ENCODE measurements around the gene EPAS1. TPM values are rescaled to one million over a fixed set of nuclear protein-coding genes. Genes with fewer than 3 reads are reported as not detected.

EPAS1 gene
- total RNA-seq, 1 experiment from 2014 or later = 127 TPM

DNA sequence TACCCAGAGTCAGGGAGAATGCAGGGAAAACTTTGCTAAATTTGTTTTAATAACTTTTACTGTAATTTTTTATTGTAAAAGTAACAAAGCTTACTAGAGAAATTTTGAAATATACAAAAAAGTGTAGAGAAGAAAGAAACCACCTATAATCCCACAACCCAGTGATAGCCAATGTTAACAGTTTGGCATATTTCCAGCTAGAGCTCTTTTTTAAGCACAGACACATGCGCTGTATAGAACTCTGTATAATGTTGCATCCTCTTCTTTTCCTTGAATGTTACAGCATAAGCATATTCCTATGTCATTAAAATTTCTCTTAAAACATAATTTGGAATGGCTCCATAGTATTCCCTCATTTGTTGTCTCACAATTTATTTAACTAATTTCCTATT, 37.4 kb upstream of the EPAS1 start:
- H3K27ac ChIP-seq = no peak overlapping the region
- intact Hi-C loops (cut with micrococcal nuclease; ENCODE audit: unreplicated experiment) = no loop called here
- no peaks in the 10 kb centered on the region for H3F3A ChIP-seq (ENCODE audit: insufficient read depth, low read depth)
- no peaks in the 10 kb centered on the region for H3K36me3 ChIP-seq (ENCODE audit: low read depth)
- TF ChIP-seq, protein P1, sequence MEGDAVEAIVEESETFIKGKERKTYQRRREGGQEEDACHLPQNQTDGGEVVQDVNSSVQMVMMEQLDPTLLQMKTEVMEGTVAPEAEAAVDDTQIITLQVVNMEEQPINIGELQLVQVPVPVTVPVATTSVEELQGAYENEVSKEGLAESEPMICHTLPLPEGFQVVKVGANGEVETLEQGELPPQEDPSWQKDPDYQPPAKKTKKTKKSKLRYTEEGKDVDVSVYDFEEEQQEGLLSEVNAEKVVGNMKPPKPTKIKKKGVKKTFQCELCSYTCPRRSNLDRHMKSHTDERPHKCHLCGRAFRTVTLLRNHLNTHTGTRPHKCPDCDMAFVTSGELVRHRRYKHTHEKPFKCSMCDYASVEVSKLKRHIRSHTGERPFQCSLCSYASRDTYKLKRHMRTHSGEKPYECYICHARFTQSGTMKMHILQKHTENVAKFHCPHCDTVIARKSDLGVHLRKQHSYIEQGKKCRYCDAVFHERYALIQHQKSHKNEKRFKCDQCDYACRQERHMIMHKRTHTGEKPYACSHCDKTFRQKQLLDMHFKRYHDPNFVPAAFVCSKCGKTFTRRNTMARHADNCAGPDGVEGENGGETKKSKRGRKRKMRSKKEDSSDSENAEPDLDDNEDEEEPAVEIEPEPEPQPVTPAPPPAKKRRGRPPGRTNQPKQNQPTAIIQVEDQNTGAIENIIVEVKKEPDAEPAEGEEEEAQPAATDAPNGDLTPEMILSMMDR (conservative IDR thresholded peaks at IDR 0.05) = no peak
- H3K9me3 ChIP-seq (ENCODE audit: insufficient read depth, low read depth) = no peaks in the 10 kb centered on the region
- ChIA-PET POLR2A (ENCODE audit: unreplicated experiment) (no interaction called here), CTCF (interaction anchor here (0.6 kb wide), 1 partner anchor 205 kb away, joined by 10 read pairs; no protein-coding TSS in a partner anchor)
- no peaks in the 10 kb centered on the region; the same call in 1 of the 2 replicates for H3K9me2 ChIP-seq (ENCODE audit: insufficient read depth)
- H2AFZ ChIP-seq = no peak overlapping the region
- DNase-seq = no peak
- no TSS peak for BruUV-seq (replicated peaks)
- no peaks in the 10 kb centered on the region for H3K27me3 ChIP-seq (ENCODE audit: insufficient read depth, low read depth)
- H3K4me2 ChIP-seq = no peak overlapping the region
- no peaks in the 10 kb centered on the region for H3K79me2 ChIP-seq (ENCODE audit: low read depth)
- H4K20me1 ChIP-seq (ENCODE audit: insufficient read depth) = no peaks in the 10 kb centered on the region
- no peak overlapping the region for H3K4me3 ChIP-seq
- no peaks in the 10 kb centered on the region for H3K4me1 ChIP-seq (replicated peaks; ENCODE audit: insufficient read depth)

DNA sequence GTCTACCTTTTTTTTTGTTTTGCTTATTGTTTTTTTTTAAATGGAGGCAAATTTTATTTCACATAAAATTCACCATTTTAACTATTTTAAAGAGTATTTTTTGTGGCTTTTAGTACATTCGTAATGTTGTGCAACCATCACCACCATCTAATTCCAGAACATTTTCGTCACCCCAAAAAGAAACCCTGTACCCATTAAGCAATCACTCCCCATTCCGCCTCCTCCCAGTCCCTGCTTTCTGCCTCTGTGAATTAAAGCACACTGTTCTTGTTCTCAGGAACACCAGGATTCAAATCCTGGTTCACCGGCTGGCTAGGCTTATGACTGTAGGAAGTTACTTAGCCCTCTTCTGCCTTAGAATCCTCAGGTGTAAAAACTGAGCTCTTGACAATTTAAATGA, 36.9 kb upstream of the EPAS1 start:
- no peak for TF ChIP-seq EZH2 (IDR thresholded peaks at IDR 0.05; ENCODE audit: low read depth)
- TF ChIP-seq, protein P1 (conservative IDR thresholded peaks at IDR 0.05) = no peak
- Histone ChIP-seq H3F3A (ENCODE audit: insufficient read depth, low read depth) (no peaks in the 10 kb centered on the region), H3K36me3 (ENCODE audit: low read depth) (no peaks in the 10 kb centered on the region), H2AFZ (no peak overlapping the region), H3K27ac (no peak overlapping the region), H3K4me3 (no peak overlapping the region), H3K9me3 (ENCODE audit: insufficient read depth, low read depth) (no peaks in the 10 kb centered on the region), H4K20me1 (ENCODE audit: insufficient read depth) (no peaks in the 10 kb centered on the region), H3K79me2 (ENCODE audit: low read depth) (no peaks in the 10 kb centered on the region), H3K4me1 (replicated peaks; ENCODE audit: insufficient read depth) (no peaks in the 10 kb centered on the region), H3K4me2 (no peak overlapping the region), H3K9me2 (ENCODE audit: insufficient read depth) (no peaks in the 10 kb centered on the region; the same call in 1 of the 2 replicates), H3K27me3 (ENCODE audit: insufficient read depth, low read depth) (no peaks in the 10 kb centered on the region)
- intact Hi-C loops (cut with micrococcal nuclease; ENCODE audit: unreplicated experiment) = no loop called here
- CTCF ChIA-PET = interaction anchor here (0.6 kb wide), 1 partner anchor 205 kb away, joined by 10 read pairs; no protein-coding TSS in a partner anchor
- DNase-seq = no peak
- POLR2A ChIA-PET (ENCODE audit: unreplicated experiment) = no interaction called here
- BruUV-seq (replicated peaks) = no TSS peak

DNA sequence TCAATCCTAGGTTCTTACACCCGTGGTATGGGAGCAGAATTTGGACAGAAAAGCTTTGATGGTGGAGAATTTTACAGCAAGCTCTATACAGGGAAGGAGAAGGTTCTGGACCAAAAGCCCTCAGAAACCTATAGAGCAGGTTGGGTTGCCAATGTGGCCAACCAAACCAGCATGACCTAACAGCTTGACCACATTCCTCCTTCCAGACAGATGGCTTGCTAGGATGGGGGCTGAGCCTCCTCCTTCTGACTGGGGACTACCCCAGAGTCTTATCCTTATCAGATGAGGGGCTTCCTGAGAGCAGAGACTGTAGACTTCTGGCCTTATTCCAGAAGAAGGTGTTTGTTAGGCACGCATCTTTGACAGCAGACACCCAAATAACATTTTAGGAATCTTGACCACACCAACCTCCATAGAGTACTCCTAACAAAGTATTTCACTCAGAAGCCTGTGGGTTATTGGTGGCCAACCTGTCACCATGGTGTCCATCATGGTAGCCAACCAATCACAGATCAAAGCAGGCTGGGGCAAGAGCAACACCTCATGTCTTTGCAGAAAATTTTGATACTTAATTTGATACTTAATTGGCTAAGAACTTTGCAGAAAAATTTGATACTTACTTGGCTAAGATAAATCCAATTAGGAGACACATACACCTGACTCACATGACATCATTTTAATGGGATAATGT, 34.8 kb upstream of the EPAS1 start:
- no TSS peak for BruUV-seq (replicated peaks)
- Histone ChIP-seq H3K9me2 (ENCODE audit: insufficient read depth) (no peaks in the 10 kb centered on the region; the same call in 1 of the 2 replicates), H3K4me2 (no peak overlapping the region), H3K27me3 (ENCODE audit: insufficient read depth, low read depth) (no peaks in the 10 kb centered on the region), H4K20me1 (ENCODE audit: insufficient read depth) (no peaks in the 10 kb centered on the region), H3K36me3 (ENCODE audit: low read depth) (no peaks in the 10 kb centered on the region), H3K4me3 (no peak overlapping the region), H2AFZ (no peak overlapping the region), H3K27ac (no peak overlapping the region), H3K9me3 (ENCODE audit: insufficient read depth, low read depth) (no peaks in the 10 kb centered on the region), H3F3A (ENCODE audit: insufficient read depth, low read depth) (no peaks in the 10 kb centered on the region), H3K79me2 (ENCODE audit: low read depth) (no peaks in the 10 kb centered on the region), H3K4me1 (replicated peaks; ENCODE audit: insufficient read depth) (no peaks in the 10 kb centered on the region)
- no peak for DNase-seq
- no peak for TF ChIP-seq EZH2 (IDR thresholded peaks at IDR 0.05; ENCODE audit: low read depth)
- TF ChIP-seq, protein P1 (conservative IDR thresholded peaks at IDR 0.05) = no peak
- CTCF ChIA-PET = no interaction called here
- intact Hi-C loops (cut with micrococcal nuclease; ENCODE audit: unreplicated experiment) = no loop called here
- POLR2A ChIA-PET (ENCODE audit: unreplicated experiment) = interaction anchor here (0.5 kb wide), 1 partner anchor 769 kb away, joined by 3 read pairs; no protein-coding TSS in a partner anchor

All from PC-9 (cell line).